Suprapubic skin (tissue), 4 donors: Measurements from ENCODE around the gene BEST1. TPM values are rescaled to one million over a fixed set of nuclear protein-coding genes. Genes with fewer than 3 reads are reported as not detected.

Experiments
- DNase-seq, 2 donors: peaks; one replicate each; pipeline ENCODE4 v3.0.0-alpha.2; 2019; ENCODE audit warnings: low spot score in 2 of 2
- H3K27ac ChIP-seq: fragments of 200-600 bp; sonication (generic); one replicate; pipeline ENCODE4 v1.5.1; 2019
- H3K27me3 ChIP-seq: fragments of 200-600 bp; sonication (generic); one replicate; pipeline ENCODE4 v1.5.1; 2019
- H3K36me3 ChIP-seq: fragments of 200-600 bp; sonication (generic); one replicate; pipeline ENCODE4 v1.5.1; 2019
- H3K4me1 ChIP-seq: fragments of 200-600 bp; sonication (generic); one replicate; pipeline ENCODE4 v1.5.1; 2019
- H3K4me3 ChIP-seq: fragments of 200-600 bp; sonication (generic); one replicate; pipeline ENCODE4 v1.5.1; 2019; ENCODE audit warnings: mild to moderate bottlenecking
- H3K9me3 ChIP-seq: fragments of 200-600 bp; sonication (generic); one replicate; pipeline ENCODE4 v1.5.1; 2019
- EP300 ChIP-seq: sonication (generic); formaldehyde crosslinking; IDR thresholded peaks from one replicate; pipeline ENCODE4 v1.6.1; 2017; ENCODE audit warnings: antibody characterized with exemption
- POLR2A ChIP-seq, 2 donors: fragments of 450-650 bp; IDR thresholded peaks; one replicate each; pipeline ENCODE4 v1.6.1; 2017; ENCODE audit warnings: antibody characterized with exemption in 2 of 2, mild to moderate bottlenecking in 2 of 2, moderate library complexity in 2 of 2
- POLR2AphosphoS5 ChIP-seq, 3 donors: sonication (generic); formaldehyde crosslinking; IDR thresholded peaks; one replicate each; pipeline ENCODE4 v1.6.1; 2017; ENCODE audit warnings: antibody characterized with exemption in 3 of 3
- WGBS: methylation state at CpG from one replicate; pipeline ENCODE4 v1.1.5; 2018; 5-methylcytosine and 5-hydroxymethylcytosine counted together
- total RNA-seq, 4 donors: library from RNA; depleted of rRNA; stranded (reverse); fragments of >200 nt; gene quantifications; one replicate each; pipeline ENCODE4 v1.1.0, GENCODE V29; 2016
- TF ChIP-seq, protein P1 (sequence below), 2 donors: fragments of 200-600 bp in 1 of 2; fragments of 450-650 bp in 1 of 2; sonication (generic) in 1 of 2; IDR thresholded peaks; one replicate each; pipeline ENCODE4 v1.5.1; 2016 to 2019; ENCODE audit warnings: antibody characterized with exemption in 2 of 2, mild to moderate bottlenecking in 1 of 2, moderate library complexity in 1 of 2

The BEST1 gene
- total RNA-seq, 4 donors from 2014 or later, result 1.5 to 4.1 (median 2.5) TPM

DNA sequence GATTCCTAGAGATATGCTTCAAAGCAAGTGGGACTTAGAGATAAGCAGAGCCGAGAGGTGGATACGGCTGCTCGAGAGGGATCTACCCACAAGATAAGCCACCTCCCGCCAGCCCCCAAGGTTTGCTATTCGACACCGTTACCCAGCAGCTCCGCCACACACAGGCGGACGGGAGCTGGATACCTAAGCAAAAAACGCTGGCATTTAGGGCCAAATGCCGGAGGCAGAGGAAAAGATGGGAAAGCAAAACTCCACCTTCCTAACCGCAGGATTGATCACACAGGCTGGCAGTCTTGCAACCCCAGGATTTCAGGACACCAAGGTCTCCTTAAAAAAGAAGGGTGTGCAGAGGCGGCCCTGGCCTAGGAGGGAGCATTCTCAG is 16.6 kb downstream of the BEST1 start:
- DNase-seq, result peak; percentile 73 to 74
- Histone ChIP-seq H3K4me1 (peaks cover 81% of the 10 kb centered on the region), H3K4me3 (peak overlapping the region; percentile 76), H3K27me3 (no peaks in the 10 kb centered on the region), H3K9me3 (no peaks in the 10 kb centered on the region), H3K36me3 (peaks cover 18% of the 10 kb centered on the region), H3K27ac (peak overlapping the region; percentile 99)
- TF ChIP-seq EP300 (no peak), POLR2A (IDR thresholded peaks at IDR 0.05) (no peak), POLR2AphosphoS5 (IDR thresholded peaks at IDR 0.05) (no peak)
- TF ChIP-seq, protein P1, sequence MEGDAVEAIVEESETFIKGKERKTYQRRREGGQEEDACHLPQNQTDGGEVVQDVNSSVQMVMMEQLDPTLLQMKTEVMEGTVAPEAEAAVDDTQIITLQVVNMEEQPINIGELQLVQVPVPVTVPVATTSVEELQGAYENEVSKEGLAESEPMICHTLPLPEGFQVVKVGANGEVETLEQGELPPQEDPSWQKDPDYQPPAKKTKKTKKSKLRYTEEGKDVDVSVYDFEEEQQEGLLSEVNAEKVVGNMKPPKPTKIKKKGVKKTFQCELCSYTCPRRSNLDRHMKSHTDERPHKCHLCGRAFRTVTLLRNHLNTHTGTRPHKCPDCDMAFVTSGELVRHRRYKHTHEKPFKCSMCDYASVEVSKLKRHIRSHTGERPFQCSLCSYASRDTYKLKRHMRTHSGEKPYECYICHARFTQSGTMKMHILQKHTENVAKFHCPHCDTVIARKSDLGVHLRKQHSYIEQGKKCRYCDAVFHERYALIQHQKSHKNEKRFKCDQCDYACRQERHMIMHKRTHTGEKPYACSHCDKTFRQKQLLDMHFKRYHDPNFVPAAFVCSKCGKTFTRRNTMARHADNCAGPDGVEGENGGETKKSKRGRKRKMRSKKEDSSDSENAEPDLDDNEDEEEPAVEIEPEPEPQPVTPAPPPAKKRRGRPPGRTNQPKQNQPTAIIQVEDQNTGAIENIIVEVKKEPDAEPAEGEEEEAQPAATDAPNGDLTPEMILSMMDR (IDR thresholded peaks at IDR 0.05), result no peak
- WGBS, result under 1% methylated on average over 13 of the region's 13 CpGs

DNA sequence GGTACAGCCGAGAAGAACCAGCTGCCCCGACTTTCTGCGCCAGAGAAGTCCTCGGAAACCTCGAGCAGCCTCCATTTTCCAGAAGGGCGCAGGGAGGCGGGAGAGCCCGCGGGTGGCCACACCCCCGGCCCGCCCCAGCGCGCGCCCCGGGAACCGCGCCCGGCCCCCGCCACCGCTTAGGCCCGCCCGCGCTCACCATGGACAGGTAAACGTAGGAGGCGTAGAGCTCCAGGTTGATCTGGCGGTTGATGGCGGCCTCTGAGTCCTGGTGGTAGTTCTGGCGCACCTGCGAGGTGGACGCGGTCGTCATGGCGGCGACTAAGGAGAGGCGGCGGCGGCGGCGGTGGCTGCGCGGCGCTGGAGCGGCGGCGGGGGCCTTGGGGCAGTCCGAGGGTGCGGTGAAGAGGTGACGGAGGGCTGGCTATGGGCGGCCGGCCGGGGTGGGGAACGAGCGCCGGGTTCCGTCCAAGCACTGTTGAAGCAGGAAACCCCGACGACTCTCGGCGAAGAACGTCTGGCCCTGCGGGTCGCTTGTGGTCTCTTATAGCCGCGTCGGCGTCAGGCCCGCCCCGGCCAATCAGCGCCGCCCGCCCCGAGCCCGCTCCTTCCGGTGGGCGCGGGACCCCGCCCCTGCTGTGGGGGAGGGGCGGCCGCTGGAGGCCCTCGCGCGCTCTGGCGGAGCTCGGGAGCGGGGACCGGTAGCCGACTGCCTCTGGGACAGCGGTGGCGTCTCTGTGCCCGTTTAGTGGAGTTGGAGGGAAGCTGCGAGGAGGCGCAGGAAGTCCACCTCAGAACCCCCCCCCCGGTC is 17.2 kb downstream of the BEST1 start, which contains the start of gene FTH1:
Gene FTH1, minus strand, starts transcription at position 519 of the 808 bp plus-strand sequence. Its CDS starts 209 bp downstream, at position 310.
- peak within 1 kb of the TSS; percentile 76 for H3K4me3 ChIP-seq
- peaks cover 18% of the 10 kb centered on the region for H3K36me3 ChIP-seq
- H3K27ac ChIP-seq, result peak within 1 kb of the TSS; percentile 99
- WGBS, result 1% methylated on average over 42 of the region's 93 CpGs
- no peaks in the 10 kb centered on the region for H3K9me3 ChIP-seq
- TF ChIP-seq, protein P1 (IDR thresholded peaks at IDR 0.05), result no peak
- no peak for TF ChIP-seq EP300
- TF ChIP-seq POLR2A (IDR thresholded peaks at IDR 0.05), result peak; percentile 98 to 100
- TF ChIP-seq POLR2AphosphoS5 (IDR thresholded peaks at IDR 0.05), result peak; percentile 69 to 92 (median 85)
- DNase-seq, result peak; percentile 95 to 96
- H3K4me1 ChIP-seq, result peaks cover 81% of the 10 kb centered on the region
- H3K27me3 ChIP-seq, result no peaks in the 10 kb centered on the region

DNA sequence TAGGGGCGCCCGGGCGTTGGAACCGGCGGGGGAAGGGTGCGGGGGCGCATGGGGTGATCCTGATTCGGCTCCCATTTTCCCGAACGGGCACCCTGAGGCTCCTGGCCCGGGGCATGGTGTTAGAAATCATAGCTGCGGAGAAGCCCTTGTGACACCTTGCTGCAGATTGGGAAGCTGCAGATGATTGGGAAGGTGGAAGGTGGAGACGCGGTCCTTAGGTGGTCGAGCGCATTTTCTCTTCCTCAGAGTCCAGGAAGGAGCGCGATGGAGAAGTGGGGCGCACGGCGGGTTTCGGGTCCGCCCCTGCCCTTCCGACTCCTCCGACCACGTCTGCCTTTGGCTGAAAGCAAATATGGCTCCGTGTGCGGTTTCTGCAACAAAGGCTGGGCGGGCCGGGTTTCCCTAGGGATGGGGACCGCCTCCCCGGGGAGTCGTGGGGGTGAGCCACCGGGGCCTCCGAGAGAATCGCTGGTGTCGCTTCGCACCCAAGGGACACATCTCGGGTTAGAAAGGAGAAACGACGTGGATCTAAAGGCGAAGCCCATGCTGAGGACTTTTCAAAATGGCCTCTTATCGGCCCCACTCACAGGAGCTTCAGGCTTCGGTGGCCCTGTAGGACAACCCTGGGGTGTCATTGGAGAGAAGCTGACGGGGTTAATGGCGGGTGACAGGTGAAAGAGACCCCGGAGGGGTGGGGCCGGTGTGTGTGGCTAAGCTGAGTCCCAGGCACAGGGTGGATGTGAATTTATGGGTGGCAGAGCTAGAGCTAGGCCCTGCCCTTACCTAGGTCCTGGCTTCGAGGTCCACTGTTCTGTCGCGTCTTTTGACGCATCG is 18.0 kb downstream of the BEST1 start:
- DNase-seq, result peak; percentile 83 to 85
- Histone ChIP-seq H3K27me3 (no peaks in the 10 kb centered on the region), H3K27ac (peak overlapping the region; percentile 99), H3K4me1 (peaks cover 81% of the 10 kb centered on the region), H3K36me3 (peaks cover 18% of the 10 kb centered on the region), H3K4me3 (peak overlapping the region; percentile 76), H3K9me3 (no peaks in the 10 kb centered on the region)
- WGBS, result 26% methylated on average over 9 of the region's 53 CpGs
- TF ChIP-seq EP300, result no peak
- no peak for TF ChIP-seq POLR2AphosphoS5 (IDR thresholded peaks at IDR 0.05)
- TF ChIP-seq, protein P1 (IDR thresholded peaks at IDR 0.05), result no peak
- TF ChIP-seq POLR2A (IDR thresholded peaks at IDR 0.05), result no peak

DNA sequence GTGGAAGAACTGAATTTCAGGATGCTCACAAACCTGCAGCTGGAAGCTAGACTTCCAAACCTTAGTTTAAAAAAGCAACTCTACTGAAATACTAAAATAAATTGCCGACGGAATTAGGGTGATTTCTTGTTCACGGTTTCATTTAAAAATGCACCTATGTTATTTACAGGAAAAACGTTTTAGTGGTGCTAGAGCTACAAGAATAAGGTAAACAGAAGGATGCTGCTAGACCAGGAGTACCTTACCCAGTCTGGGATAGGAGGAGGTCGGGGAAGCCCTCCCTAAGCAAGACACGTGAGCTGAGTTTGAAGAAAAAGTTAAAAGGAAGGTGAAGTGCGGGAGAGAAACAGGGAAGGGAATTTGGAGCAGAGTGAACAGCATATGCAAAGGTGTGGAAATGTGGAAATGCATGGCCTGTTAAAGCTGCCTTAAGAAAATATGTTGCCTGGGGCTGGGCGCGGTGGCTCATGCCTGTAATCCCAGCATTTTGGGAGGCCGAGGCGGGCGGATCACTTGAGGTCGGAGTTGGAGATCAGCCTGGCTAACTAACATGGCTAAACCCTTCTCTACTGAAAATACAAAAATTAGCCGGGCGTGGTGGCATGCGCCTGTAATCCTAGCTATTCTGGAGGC is 18.7 kb downstream of the BEST1 start:
- TF ChIP-seq, protein P1 (IDR thresholded peaks at IDR 0.05), result no peak
- TF ChIP-seq EP300 (no peak), POLR2A (IDR thresholded peaks at IDR 0.05) (no peak), POLR2AphosphoS5 (IDR thresholded peaks at IDR 0.05) (no peak)
- Histone ChIP-seq H3K36me3 (peaks cover 13% of the 10 kb centered on the region), H3K4me3 (peak overlapping the region; percentile 76), H3K27ac (peak overlapping the region; percentile 99), H3K4me1 (peaks cover 81% of the 10 kb centered on the region), H3K9me3 (no peaks in the 10 kb centered on the region), H3K27me3 (no peaks in the 10 kb centered on the region)
- WGBS, result 65% methylated on average over 16 of the region's 16 CpGs
- peak in 1 of 2 donors; percentile 45 for DNase-seq
